Measurements from ENCODE around the gene USP15.
A peak's percentile ranks its signal among the peaks of the same experiment; 100 is the strongest.
"Not testable (repeated sequence)": the region's sequence is repeated elsewhere in the genome, so short reads cannot be mapped to it uniquely, and the experiment has no call there.

The USP15 gene

DNA sequence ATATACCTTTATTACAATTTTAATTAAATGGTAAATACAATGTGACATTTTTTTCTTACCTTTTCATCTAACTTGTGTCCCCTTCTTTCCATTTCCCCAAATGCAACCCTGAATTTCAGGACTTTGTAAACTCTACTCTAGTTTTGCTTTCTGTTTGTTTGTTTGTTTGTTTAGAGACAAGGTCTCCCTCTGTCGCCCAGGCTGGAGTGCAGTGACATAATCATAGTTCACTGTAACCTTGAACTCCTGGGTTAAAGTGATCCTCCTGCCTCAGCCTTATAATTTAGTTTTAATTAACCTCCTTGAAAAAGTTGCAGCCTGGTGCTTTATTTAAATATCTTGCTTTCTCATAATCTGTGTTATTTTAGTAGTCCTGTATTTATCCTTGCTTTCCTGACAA lies 147.4 kb downstream of the USP15 start:
- no peak overlapping the region for H3K4me3 ChIP-seq (ENCODE audit: low read depth, low read length)
- DNase-seq (ENCODE audit: low read depth): no peak

GRCh38 chr12:62409068-62409467 lies 148.9 kb downstream of the USP15 start:
- no peak for DNase-seq (ENCODE audit: low read depth)
- no peak overlapping the region for H3K4me3 ChIP-seq (ENCODE audit: low read depth, low read length)

GRCh38 chr12:62414180-62414579 lies 154.0 kb downstream of the USP15 start:
- H3K4me3 ChIP-seq (ENCODE audit: low read depth, low read length): no peak overlapping the region
- no peak for DNase-seq (ENCODE audit: low read depth)

DNA sequence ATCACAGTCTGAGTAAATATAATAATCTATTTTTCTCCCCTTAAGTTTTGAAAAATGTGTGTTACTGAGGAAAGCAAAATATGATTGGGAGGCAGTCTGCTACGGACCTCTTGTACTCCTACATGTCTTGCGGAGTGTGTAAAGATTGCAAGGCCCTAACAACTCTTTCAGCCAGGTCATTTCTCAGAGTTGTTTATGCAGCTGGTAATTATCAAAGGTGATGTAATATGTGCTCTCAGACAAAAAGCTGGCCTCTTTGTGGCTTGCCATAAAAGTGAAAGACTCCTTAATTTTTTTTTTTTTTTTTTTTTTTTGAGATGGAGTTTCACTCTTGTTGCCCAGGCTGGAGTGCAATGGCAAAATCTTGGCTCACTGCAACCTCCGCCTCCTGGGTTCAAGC lies 165.9 kb downstream of the USP15 start:
- no peak for DNase-seq (ENCODE audit: low read depth)
- no peak overlapping the region for H3K4me3 ChIP-seq (ENCODE audit: low read depth, low read length)

DNA sequence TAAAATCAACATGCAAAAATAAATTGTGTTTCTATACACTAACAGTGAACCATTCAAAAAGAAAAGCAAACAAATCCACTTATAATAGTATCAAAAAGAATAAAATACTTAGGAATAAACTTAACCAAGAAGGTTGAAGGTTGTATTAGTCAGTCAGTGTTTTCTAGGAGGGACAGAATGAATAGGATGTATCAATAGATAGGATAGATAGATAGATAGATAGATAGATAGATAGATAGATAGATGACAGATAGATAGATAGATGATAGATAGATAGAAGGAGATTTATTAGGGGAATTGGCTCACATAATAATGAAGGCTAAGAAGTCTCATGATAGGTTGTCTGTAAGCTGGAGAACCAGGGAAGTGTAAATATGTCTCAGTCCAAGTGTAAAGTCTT lies 169.3 kb downstream of the USP15 start:
- DNase-seq (ENCODE audit: low read depth): no peak
- no peak overlapping the region for H3K4me3 ChIP-seq (ENCODE audit: low read depth, low read length)

GRCh38 chr12:62434494-62435302 lies 174.5 kb downstream of the USP15 start:
- peak overlapping the region; percentile 50 for H3K4me3 ChIP-seq (ENCODE audit: low read depth, low read length)
- DNase-seq (ENCODE audit: low read depth): no peak

DNA sequence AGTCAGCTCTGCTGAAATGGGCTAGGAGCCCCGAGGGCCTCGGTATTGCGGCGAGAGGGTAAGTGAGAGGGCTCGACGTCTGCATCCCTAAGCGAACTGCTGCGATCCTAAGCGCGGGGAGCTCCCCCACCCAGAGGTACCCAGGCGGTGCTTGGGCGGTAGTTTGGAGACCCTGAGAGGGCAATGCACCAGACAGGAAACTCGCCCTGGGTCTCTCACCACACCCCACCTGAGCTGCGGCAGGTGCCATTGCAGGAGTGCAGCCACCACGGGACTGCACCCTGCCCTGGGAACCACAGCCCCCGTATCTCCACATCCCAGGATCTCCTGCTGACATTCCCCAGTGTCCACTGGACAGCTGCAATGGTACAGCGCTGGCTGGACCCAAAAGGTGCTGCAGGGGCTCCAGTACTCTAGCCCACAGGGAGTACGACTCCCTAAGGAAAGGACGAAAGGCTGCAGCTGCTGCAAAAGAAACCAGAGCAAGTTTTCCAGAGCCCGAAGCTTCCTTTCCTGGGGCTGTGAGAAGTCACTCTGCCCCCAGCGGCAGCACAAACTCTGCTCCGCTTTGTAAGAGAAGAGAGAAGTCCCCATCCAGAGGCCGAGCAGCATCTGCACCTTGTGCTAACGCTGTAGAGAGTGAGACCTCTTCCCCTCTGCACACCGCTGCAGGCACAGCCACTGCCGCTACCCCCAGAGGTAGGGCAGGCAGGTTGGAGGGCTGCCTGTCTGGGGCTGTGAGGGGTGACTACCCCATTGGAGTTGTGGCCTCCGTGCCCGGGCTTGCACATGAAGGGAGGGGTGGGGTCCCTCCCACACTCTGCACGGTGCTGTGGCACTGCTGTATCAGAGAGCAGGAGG lies 175.3 kb downstream of the USP15 start:
- H3K4me3 ChIP-seq (ENCODE audit: low read depth, low read length): peak overlapping the region; percentile 50

DNA sequence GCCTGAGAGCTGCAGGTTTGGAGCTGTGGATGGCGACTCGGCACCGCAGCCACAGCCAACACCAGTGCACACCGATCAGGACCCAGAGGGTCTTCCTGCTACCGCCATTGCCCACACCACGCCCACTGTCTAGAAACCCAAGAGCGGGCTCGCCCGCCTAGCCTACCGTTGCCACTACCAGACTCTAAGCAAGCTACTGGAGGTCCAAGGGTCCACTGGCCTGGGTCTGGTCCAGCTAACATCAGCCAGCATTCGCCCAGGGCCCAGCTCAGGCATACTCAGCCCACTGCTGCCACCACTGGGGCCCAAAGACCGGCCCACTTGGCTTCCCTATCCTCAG lies 175.9 kb downstream of the USP15 start:
- H3K4me3 ChIP-seq (ENCODE audit: low read depth, low read length): no peak overlapping the region
- DNase-seq (ENCODE audit: low read depth): no peak

More for the DNA sequence above, 175.3 kb downstream of the USP15 start:
- peak; percentile 14 for DNase-seq (ENCODE audit: low read depth)

GRCh38 chr12:62438098-62438692 lies 178.0 kb downstream of the USP15 start:
- H3K4me3 ChIP-seq (ENCODE audit: low read depth, low read length): no peak overlapping the region
- no peak for DNase-seq (ENCODE audit: low read depth)

- no peak overlapping the region for H3K4me3 ChIP-seq (ENCODE audit: low read depth, low read length)
- DNase-seq (ENCODE audit: low read depth): no peak
Measured at GRCh38 chr12:62446754-62447452, 186.7 kb downstream of the USP15 start.

DNA sequence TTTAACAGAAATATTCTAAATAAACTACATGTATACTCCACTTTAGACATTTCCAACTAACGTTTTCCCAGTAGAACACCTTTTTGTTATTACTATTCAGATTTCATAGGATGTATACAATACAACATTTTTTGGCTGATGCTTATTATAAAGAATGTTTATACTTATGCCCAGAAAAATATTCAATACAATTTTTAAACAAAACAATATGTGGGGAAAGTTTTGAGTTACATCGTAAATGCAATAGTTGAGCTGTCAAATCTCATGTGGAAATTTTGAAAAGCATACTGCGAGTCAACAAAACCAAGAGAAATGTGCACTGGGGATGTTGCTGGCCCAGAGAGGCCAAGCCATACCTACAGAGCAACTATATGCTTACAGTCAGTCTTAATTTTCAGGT lies 188.2 kb downstream of the USP15 start:
- DNase-seq (ENCODE audit: low read depth): no peak
- no peak overlapping the region for H3K4me3 ChIP-seq (ENCODE audit: low read depth, low read length)

GRCh38 chr12:62455429-62455828 lies 195.2 kb downstream of the USP15 start:
- not testable (repeated sequence) for DNase-seq (ENCODE audit: low read depth); H3K4me3 ChIP-seq (ENCODE audit: low read depth, low read length)

GRCh38 chr12:62458626-62459025 lies 198.4 kb downstream of the USP15 start:
- H3K4me3 ChIP-seq (ENCODE audit: low read depth, low read length): no peak overlapping the region
- no peak for DNase-seq (ENCODE audit: low read depth)

- H3K4me3 ChIP-seq (ENCODE audit: low read depth, low read length): no peak overlapping the region
- DNase-seq (ENCODE audit: low read depth): no peak
Measured at GRCh38 chr12:62459976-62460375, 199.8 kb downstream of the USP15 start.

GRCh38 chr12:62461171-62461837 lies 201.1 kb downstream of the USP15 start:
- not testable (repeated sequence) for DNase-seq (ENCODE audit: low read depth); H3K4me3 ChIP-seq (ENCODE audit: low read depth, low read length)

DNA sequence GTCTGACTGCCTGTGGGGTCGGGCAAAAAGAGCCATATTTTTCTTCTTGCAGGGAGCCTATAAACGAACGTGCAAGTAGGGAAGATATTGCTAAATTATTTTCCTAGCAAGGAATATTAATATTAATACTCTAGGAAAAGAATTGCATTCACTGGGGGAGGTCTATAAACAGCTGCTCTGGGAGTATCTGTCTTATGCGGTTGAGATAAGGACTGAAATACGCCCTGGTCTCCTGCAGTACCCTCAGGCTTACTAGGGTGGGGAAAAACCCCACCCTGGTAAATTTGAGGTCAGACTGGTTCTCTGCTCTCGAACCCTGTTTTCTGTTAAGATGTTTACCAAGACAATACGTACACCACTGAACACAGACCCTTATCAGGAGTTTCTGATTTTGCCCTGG lies 203.0 kb downstream of the USP15 start:
- DNase-seq (ENCODE audit: low read depth): not testable (repeated sequence)

More for the DNA sequence above, 203.0 kb downstream of the USP15 start:
- H3K4me3 ChIP-seq (ENCODE audit: low read depth, low read length): not testable (repeated sequence)

Data from skeletal muscle cell (primary cell).